Measurements from ENCODE around the gene RDH8.

- no peak for TF ChIP-seq CTCF (IDR thresholded peaks at IDR 0.05)
- no peak for TF ChIP-seq POLR2A (IDR thresholded peaks at IDR 0.05)
These were observed 8.2 kb downstream of the RDH8 start for GRCh38 chr19:10021446-10021845.
